H9 (cell line): ENCODE results near the gene TSSK2. TPM values are rescaled to one million over a fixed set of nuclear protein-coding genes. Genes with fewer than 3 reads are reported as not detected.

Experiments used
- DNase-seq: peaks from one replicate; pipeline ENCODE4 v3.0.0-alpha.2; 2017
- H2AFZ ChIP-seq: one replicate; pipeline ENCODE4 v1.6.1; 2013; ENCODE audit warnings: mild to moderate bottlenecking, low read length, control low read depth, moderate library complexity
- H2AK5ac ChIP-seq: 2 replicates; pipeline ENCODE4 v1.6.1; 2013; ENCODE audit warnings: low read length, control low read depth, mixed read lengths; ENCODE audit not compliant: insufficient read length
- H2BK120ac ChIP-seq: one replicate; pipeline ENCODE4 v1.6.1; 2013; ENCODE audit warnings: low read depth, mild to moderate bottlenecking, low read length, control low read depth, inconsistent platforms; ENCODE audit not compliant: poor library complexity, severe bottlenecking
- H2BK12ac ChIP-seq: 2 replicates; pipeline ENCODE4 v1.6.1; 2013; ENCODE audit warnings: low read length, control low read depth, mixed read lengths, low read depth; ENCODE audit not compliant: insufficient read length
- H2BK15ac ChIP-seq: 2 replicates; pipeline ENCODE4 v1.6.1; 2013; ENCODE audit warnings: low read depth, low read length, control low read depth
- H2BK20ac ChIP-seq: one replicate; pipeline ENCODE4 v1.6.1; 2013; ENCODE audit warnings: low read depth, mild to moderate bottlenecking, low read length, control low read depth, inconsistent platforms; ENCODE audit not compliant: poor library complexity, severe bottlenecking
- H2BK5ac ChIP-seq: 2 replicates; pipeline ENCODE4 v1.6.1; 2013; ENCODE audit warnings: low read length, control low read depth, mixed read lengths; ENCODE audit not compliant: insufficient read length
- H3K14ac ChIP-seq: 2 replicates; pipeline ENCODE4 v1.6.1; 2013; ENCODE audit warnings: low read length, control low read depth; ENCODE audit not compliant: insufficient read depth
- H3K18ac ChIP-seq: 2 replicates; pipeline ENCODE4 v1.6.1; 2013; ENCODE audit warnings: low read depth, mild to moderate bottlenecking, mixed read lengths, low read length, control low read depth; ENCODE audit not compliant: insufficient read length
- H3K23ac ChIP-seq: 2 replicates; pipeline ENCODE4 v1.6.1; 2013; ENCODE audit warnings: low read length, control low read depth, mixed read lengths, low read depth; ENCODE audit not compliant: insufficient read length
- H3K23me2 ChIP-seq: 2 replicates; pipeline ENCODE4 v1.6.1; 2013; ENCODE audit warnings: low read depth, mild to moderate bottlenecking, mixed read lengths, low read length, control low read depth; ENCODE audit not compliant: insufficient read length, poor library complexity, severe bottlenecking
- H3K27ac ChIP-seq: 2 replicates; pipeline ENCODE4 v1.5.1; 2013; ENCODE audit warnings: low read length, control low read depth, mixed read lengths, low read depth; ENCODE audit not compliant: insufficient read length
- H3K27me3 ChIP-seq: 2 replicates; pipeline ENCODE4 v1.6.1; 2013; ENCODE audit warnings: low read length, control low read depth, inconsistent platforms; ENCODE audit not compliant: insufficient read depth
- H3K4ac ChIP-seq: 2 replicates; pipeline ENCODE4 v1.6.1; 2013; ENCODE audit warnings: low read depth, mild to moderate bottlenecking, control low read depth, inconsistent platforms, low read length, moderate library complexity
- H3K4me1 ChIP-seq: 2 replicates; pipeline ENCODE4 v1.6.1; 2013; ENCODE audit warnings: low read length, control low read depth, inconsistent platforms; ENCODE audit not compliant: insufficient read depth
- H3K4me2 ChIP-seq: 2 replicates; pipeline ENCODE4 v1.6.1; 2013; ENCODE audit warnings: low read length, control low read depth, mixed read lengths; ENCODE audit not compliant: insufficient read length, insufficient read depth
- H3K56ac ChIP-seq: 2 replicates; pipeline ENCODE4 v1.6.1; 2013; ENCODE audit warnings: low read depth, mild to moderate bottlenecking, mixed read lengths, low read length, control low read depth; ENCODE audit not compliant: insufficient read length
- H3K79me1 ChIP-seq: 2 replicates; pipeline ENCODE4 v1.6.1; 2013; ENCODE audit warnings: low read depth, mild to moderate bottlenecking, moderate library complexity, low read length, control low read depth, inconsistent platforms; ENCODE audit not compliant: insufficient read depth, poor library complexity, severe bottlenecking
- H3K79me2 ChIP-seq: 2 replicates; pipeline ENCODE4 v1.6.1; 2013; ENCODE audit warnings: low read length, control low read depth, inconsistent platforms; ENCODE audit not compliant: insufficient read depth
- H3K9ac ChIP-seq: 2 replicates; pipeline ENCODE4 v1.6.1; 2013; ENCODE audit warnings: low read length, control low read depth, mixed read lengths; ENCODE audit not compliant: insufficient read length; ENCODE audit errors: extremely low read depth
- H3K9me3 ChIP-seq: one replicate; pipeline ENCODE4 v1.6.1; 2013; ENCODE audit warnings: low read depth, low read length, inconsistent platforms; ENCODE audit not compliant: control insufficient read depth
- H3T11ph ChIP-seq: one replicate; pipeline ENCODE4 v1.6.1; 2013; ENCODE audit warnings: mild to moderate bottlenecking, low read length, control low read depth, inconsistent platforms
- H4K20me1 ChIP-seq: one replicate; pipeline ENCODE4 v1.6.1; 2013; ENCODE audit not compliant: control insufficient read depth, insufficient read length, insufficient read depth
- H4K5ac ChIP-seq: 2 replicates; pipeline ENCODE4 v1.6.1; 2013; ENCODE audit warnings: low read depth, mild to moderate bottlenecking, mixed read lengths, low read length, control low read depth; ENCODE audit not compliant: insufficient read length
- H4K8ac ChIP-seq: replicated peaks from 2 replicates; pipeline ENCODE4 v1.6.1; 2013; ENCODE audit warnings: low read length, control low read depth, mixed read lengths, low read depth; ENCODE audit not compliant: insufficient read length
- H4K91ac ChIP-seq: 2 replicates; pipeline ENCODE4 v1.6.1; 2013; ENCODE audit warnings: low read depth, mild to moderate bottlenecking, moderate library complexity, mixed read lengths, low read length, control low read depth; ENCODE audit not compliant: insufficient read length
- H3K27ac Mint-ChIP-seq, 3 experiments: 2 replicates in 2 of 3; 3 replicates in 1 of 3; pipeline ENCODE4 v1.8.0; 2020 to 2021; ENCODE audit warnings: mixed read lengths in 3 of 3, mild to moderate bottlenecking in 1 of 3, moderate library complexity in 1 of 3
- H3K27me3 Mint-ChIP-seq: 2 replicates; pipeline ENCODE4 v1.8.0; 2021; ENCODE audit warnings: low read depth, mild to moderate bottlenecking, moderate library complexity, mixed read lengths
- H3K36me3 Mint-ChIP-seq, 3 experiments: 2 replicates in 2 of 3; 3 replicates in 1 of 3; pipeline ENCODE4 v1.8.0; 2020 to 2021; ENCODE audit warnings: low read depth in 3 of 3, mixed read lengths in 3 of 3; ENCODE audit not compliant: insufficient read depth in 1 of 3
- H3K4me1 Mint-ChIP-seq, 2 experiments: 2 replicates each; pipeline ENCODE4 v1.8.0; 2020; ENCODE audit warnings: mixed read lengths in 2 of 2
- H3K4me3 Mint-ChIP-seq, 2 experiments: 2 replicates in 1 of 2; 3 replicates in 1 of 2; pipeline ENCODE4 v1.8.0; 2020 to 2021; ENCODE audit warnings: mild to moderate bottlenecking in 2 of 2, mixed read lengths in 2 of 2, moderate library complexity in 1 of 2
- H3K9me3 Mint-ChIP-seq, 2 experiments: 2 replicates in 1 of 2; 3 replicates in 1 of 2; pipeline ENCODE4 v1.8.0; 2020; ENCODE audit warnings: mild to moderate bottlenecking in 2 of 2, mixed read lengths in 2 of 2, moderate library complexity in 1 of 2
- CTCF ChIP-seq: fragments of 200-600 bp; sonication (generic); conservative IDR thresholded peaks from 3 replicates; pipeline ENCODE4 v1.8.0; 2021; ENCODE audit warnings: antibody characterized with exemption, mild to moderate bottlenecking
- whole genome bisulfite sequencing: extraction: QIAGEN DNeasy Blood & Tissue Kit; methylation state at CpG from one replicate; pipeline ENCODE4 v1.1.7; 2013; ENCODE audit warnings: missing lambda C conversion rate, low lambda C conversion rate, mixed read lengths; ENCODE audit not compliant: insufficient read length; ENCODE audit errors: extremely low coverage; 5-methylcytosine and 5-hydroxymethylcytosine counted together
- total RNA-seq: library from RNA; stranded (reverse); gene quantifications from 2 replicates; pipeline ENCODE4 v1.2.1, GENCODE V29; 2021

Gene TSSK2
- total RNA-seq, 1 experiment from 2014 or later: not detected

GRCh38 chr22:19173047-19174035 is 42.2 kb downstream of the TSSK2 start:
- Mint-ChIP-seq H3K4me1 (peaks cover 46 to 61% of the 10 kb centered on the region in 2 experiments), H3K27me3 (peaks cover 31% of the 10 kb centered on the region), H3K36me3 (peaks cover 0 to 22% (median 15%) of the 10 kb centered on the region in 3 experiments; a peak in 5 of 7 replicates), H3K9me3 (no peaks in the 10 kb centered on the region), H3K4me3 (peak overlapping the region; percentile 93 to 95), H3K27ac (peak overlapping the region; percentile 82 to 97 (median 90); a peak in 5 of 7 replicates)
- Histone ChIP-seq H2AFZ (no peak overlapping the region), H3K9ac (peak overlapping the region; percentile 2), H2BK15ac (no peak overlapping the region), H3K4ac (no peak overlapping the region), H4K8ac (no peak overlapping the region), H2AK5ac (no peak overlapping the region), H3K27ac (no peak overlapping the region), H4K5ac (no peak overlapping the region), H2BK120ac (no peak overlapping the region), H2BK5ac (no peak overlapping the region), H2BK20ac (no peak overlapping the region), H3K23me2 (peaks cover 15% of the 10 kb centered on the region), H3K56ac (no peak overlapping the region), H3K14ac (no peak overlapping the region), H3T11ph (no peak overlapping the region), H4K20me1 (peaks cover 2% of the 10 kb centered on the region), H3K79me2 (peaks cover 10% of the 10 kb centered on the region; the same call in 1 of the 2 replicates), H3K27me3 (peaks cover 4% of the 10 kb centered on the region; the same call in 1 of the 2 replicates), H2BK12ac (no peak overlapping the region), H3K79me1 (peaks cover 6% of the 10 kb centered on the region), H3K9me3 (no peaks in the 10 kb centered on the region), H4K91ac (no peak overlapping the region), H3K18ac (no peak overlapping the region), H3K4me1 (peaks cover 3% of the 10 kb centered on the region; the same call in 1 of the 2 replicates), H3K4me2 (peak overlapping the region; percentile 95), H3K23ac (no peak overlapping the region)
- no peak for TF ChIP-seq CTCF
- DNase-seq: no peak
- WGBS: no CpG with 5 or more reads among the region's 19 CpGs
